Heart left ventricle (tissue), 16 donors: Measurements from ENCODE around the gene KCNJ1. TPM values are rescaled to one million over a fixed set of nuclear protein-coding genes. Genes with fewer than 3 reads are reported as not detected.

ENCODE experiments used
- ATAC-seq, 4 donors: fragments of 200-7000 bp; cut with Tn5 transposase; one replicate each; pipeline ENCODE4 v1.9.1; 2020 to 2022; ENCODE audit warnings: moderate library complexity in 4 of 4, mild to moderate bottlenecking in 3 of 4, moderate number of reproducible peaks in 1 of 4
- DNase-seq, 5 donors: peaks; one replicate each; pipeline ENCODE4 v3.0.0-alpha.2; 2020
- H3K27ac ChIP-seq, 12 donors: fragments of 200-600 bp; sonication (generic) in 4 of 12; one replicate each; pipeline versions ENCODE4 v1.5.0 to v1.8.0; 2016 to 2022; ENCODE audit warnings: mild to moderate bottlenecking in 2 of 12
- H3K27me3 ChIP-seq, 9 donors: fragments of 200-600 bp; sonication (generic) in 2 of 9; one replicate each; pipeline versions ENCODE4 v1.5.1 to v1.8.0; 2016 to 2022; ENCODE audit warnings: mild to moderate bottlenecking in 3 of 9
- H3K36me3 ChIP-seq, 9 donors: fragments of 200-600 bp; sonication (generic) in 2 of 9; one replicate each; pipeline versions ENCODE4 v1.5.0 to v1.8.0; 2018 to 2022; ENCODE audit warnings: mild to moderate bottlenecking in 2 of 9
- H3K4me1 ChIP-seq, 12 donors: fragments of 200-600 bp; sonication (generic) in 4 of 12; one replicate each; pipeline versions ENCODE4 v1.5.0 to v1.8.0; 2016 to 2022; ENCODE audit warnings: mild to moderate bottlenecking in 3 of 12
- H3K4me3 ChIP-seq, 12 donors: fragments of 200-600 bp; sonication (generic) in 4 of 12; one replicate each; pipeline versions ENCODE4 v1.5.0 to v1.8.0; 2017 to 2022; ENCODE audit warnings: mild to moderate bottlenecking in 9 of 12, moderate library complexity in 4 of 12
- H3K9me3 ChIP-seq, 12 donors: fragments of 200-600 bp; sonication (generic) in 4 of 12; one replicate each; pipeline versions ENCODE4 v1.5.0 to v1.8.0; 2016 to 2022; ENCODE audit warnings: mild to moderate bottlenecking in 1 of 12
- CTCF ChIP-seq, 12 donors: fragments of 200-600 bp; sonication (generic) in 4 of 12; IDR thresholded peaks; one replicate each; pipeline versions ENCODE4 v1.5.0 to v1.8.0; 2018 to 2022; ENCODE audit warnings: antibody characterized with exemption in 12 of 12, mild to moderate bottlenecking in 5 of 12
- POLR2A ChIP-seq, 2 donors: fragments of 450-650 bp; IDR thresholded peaks; one replicate each; pipeline ENCODE4 v1.6.1; 2017; ENCODE audit warnings: antibody characterized with exemption in 2 of 2, mild to moderate bottlenecking in 2 of 2, moderate library complexity in 2 of 2
- WGBS, 4 donors: extraction: QIAGEN DNeasy Blood & Tissue Kit in 2 of 4; methylation state at CpG; one replicate each; pipeline versions ENCODE4 v1.1.5 to v1.1.7; 2013 to 2018; 5-methylcytosine and 5-hydroxymethylcytosine counted together
- intact Hi-C, 10 donors: fragments of 100-400 bp; cut with DNase I; formaldehyde crosslinking; loops; one replicate each; pipeline versions ENCODE4 v1.11.1 to v1.14.2; 2022
- polyA plus RNA-seq, 2 donors: library from polyadenylated mRNA; stranded (reverse); fragments of 200-250 nt; gene quantifications; one replicate each; pipeline ENCODE4 v1.2.3, GENCODE V29; 2013
- total RNA-seq, 9 donors: library from RNA; depleted of rRNA in 2 of 9; stranded (reverse); fragments of >200 nt in 2 of 9; fragmentation: NEBNext Ultra II Directional in 3 of 9; extraction: Animal tissue kit (Norgen Biotek cat#: 25700) in 3 of 9; gene quantifications; one replicate each; pipeline versions ENCODE4 v1.1.0 to v1.2.4, GENCODE V29; 2016 to 2023
- donor health status: ischemic (EF 13 %, LVEDD 7.1; RV severe dilation, severe dysfunction).
- donor health status: healthy with polysubstance abuse.
- donor health status: DM: no; HTN: yes; CAD: no.
- donor health status: DM: no; HTN: no; CAD: no.
- donor health status: ischemic (EF 25% LVEDD 6.9; RV normal size, moderate dysfunction).
- donor health status: ischemic (EF 25% LVEDD 5.7; RV mildly dilated, moderate dysfunction).
- donor health status: healthy.
- donor health status: DM: yes; HTN: yes; CAD: no.
- donor health status: ischemic (EF 35%, LVEDD 5.7; RV mildly dilated, moderate dysfunction).
- donor health status: nonischemic (EF 11% LVEDD 7.7; RV severe dilation, severe dysfunction).
- donor health status: DM: yes; HTN: yes; CAD: no.
- donor health status: PGD.
- donor health status: ischemic (EF 29% LVEDD 5.4; RV normal size, mild dysfunction).
- donor health status: nonischemic (EF 23%, LVEDD 6.1; RV moderate dilation, normal function).

The KCNJ1 gene
- total and polyA plus RNA-seq, 11 donors, result 0.08 to 0.50 (median 0.23) TPM; not detected in 6

- ATAC-seq (no peak), DNase-seq (no peak)
- H3K27ac ChIP-seq, result peak overlapping the region in 5 of 12 donors; percentile 35 to 63 (median 43)
- H3K4me3 ChIP-seq, result peak overlapping the region in 6 of 12 donors; percentile 12 to 36 (median 28)
- peaks cover 0 to 12% (median 2%) of the 10 kb centered on the region in 12 donors for H3K4me1 ChIP-seq
- intact Hi-C loops, result loop anchor here in 1 of 10 donors (5.0 kb wide), 1 partner anchor 46 kb away; no protein-coding TSS in a partner anchor
- H3K36me3 ChIP-seq, result no peaks in the 10 kb centered on the region
- WGBS, 4 donors, result 79 to 88% (median 83%) methylated on average over 11 of the region's 11 CpGs
- H3K9me3 ChIP-seq, result no peaks in the 10 kb centered on the region
- peaks cover 0 to 3% (median 0%) of the 10 kb centered on the region in 9 donors for H3K27me3 ChIP-seq
- TF ChIP-seq POLR2A (IDR thresholded peaks at IDR 0.05) (no peak), CTCF (IDR thresholded peaks at IDR 0.05) (no peak)
These were observed 43.3 kb downstream of the KCNJ1 start for GRCh38 chr11:128823753-128824152.

GRCh38 chr11:128822130-128822529 lies 45.0 kb downstream of the KCNJ1 start:
- Histone ChIP-seq H3K4me3 (no peak overlapping the region), H3K36me3 (peaks cover 0 to 10% (median 0%) of the 10 kb centered on the region in 9 donors), H3K9me3 (no peaks in the 10 kb centered on the region), H3K27me3 (peaks cover 0 to 3% (median 0%) of the 10 kb centered on the region in 9 donors), H3K4me1 (peaks cover 0 to 10% (median 1%) of the 10 kb centered on the region in 12 donors), H3K27ac (no peak overlapping the region)
- DNase-seq, result no peak
- 82 to 91% (median 89%) methylated on average over 2 of the region's 2 CpGs for WGBS, 4 donors
- TF ChIP-seq CTCF (IDR thresholded peaks at IDR 0.05) (no peak), POLR2A (IDR thresholded peaks at IDR 0.05) (no peak)
- intact Hi-C loops, result loop anchor here in 1 of 10 donors (5.0 kb wide), 1 partner anchor 45 kb away; no protein-coding TSS in a partner anchor
- no peak for ATAC-seq

GRCh38 chr11:128821556-128821955 lies 45.5 kb downstream of the KCNJ1 start:
- Histone ChIP-seq H3K36me3 (peaks cover 0 to 14% (median 0%) of the 10 kb centered on the region in 9 donors), H3K4me1 (peaks cover 0 to 10% (median 0%) of the 10 kb centered on the region in 12 donors), H3K4me3 (no peak overlapping the region), H3K9me3 (no peaks in the 10 kb centered on the region), H3K27ac (no peak overlapping the region), H3K27me3 (peaks cover 0 to 3% (median 0%) of the 10 kb centered on the region in 9 donors)
- TF ChIP-seq CTCF (IDR thresholded peaks at IDR 0.05) (no peak), POLR2A (IDR thresholded peaks at IDR 0.05) (no peak)
- no peak for ATAC-seq
- DNase-seq, result no peak
- 63 to 77% (median 70%) methylated on average over 4 of the region's 4 CpGs for WGBS, 4 donors
- intact Hi-C loops, result loop anchor here in 1 of 10 donors (5.0 kb wide), 1 partner anchor 44 kb away; no protein-coding TSS in a partner anchor

GRCh38 chr11:128819198-128819597 lies 47.9 kb downstream of the KCNJ1 start:
- DNase-seq (no peak), ATAC-seq (no peak)
- Histone ChIP-seq H3K4me3 (no peak overlapping the region), H3K27me3 (peaks cover 0 to 3% (median 0%) of the 10 kb centered on the region in 9 donors), H3K4me1 (peaks cover 0 to 18% (median 3%) of the 10 kb centered on the region in 12 donors), H3K36me3 (peaks cover 0 to 24% (median 0%) of the 10 kb centered on the region in 9 donors), H3K27ac (no peak overlapping the region), H3K9me3 (no peaks in the 10 kb centered on the region)
- 82 to 94% (median 89%) methylated on average over 8 of the region's 8 CpGs for WGBS, 4 donors
- TF ChIP-seq POLR2A (IDR thresholded peaks at IDR 0.05) (no peak), CTCF (IDR thresholded peaks at IDR 0.05) (no peak)
- intact Hi-C loops, result no loop called here
